ENCODE measurements around the gene PLXNA4. TPM values are rescaled to one million over a fixed set of nuclear protein-coding genes. Genes with fewer than 3 reads are reported as not detected.

The PLXNA4 gene
- total RNA-seq, 1 experiment from 2014 or later: not detected

DNA sequence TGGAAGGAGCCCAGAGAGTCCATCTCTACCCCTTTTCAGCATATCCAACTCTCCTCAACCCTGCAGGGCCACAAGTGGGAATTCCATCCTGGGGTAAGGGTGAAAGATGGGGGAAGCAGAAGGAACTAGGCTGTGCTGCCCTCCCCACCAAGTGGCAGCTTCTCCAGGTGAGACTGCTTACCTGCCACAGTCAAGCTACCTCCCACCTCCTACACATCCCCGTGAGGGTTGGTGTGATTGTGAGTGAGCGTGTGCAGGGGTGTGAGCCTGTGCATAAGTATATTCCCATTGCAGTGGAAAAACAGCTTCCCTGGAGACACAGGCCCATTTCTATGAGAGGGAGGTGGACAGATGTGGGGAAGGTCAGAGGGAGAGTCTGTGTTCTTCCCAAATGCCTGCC is 376.6 kb downstream of the PLXNA4 start:
- no peak for ATAC-seq
- Histone ChIP-seq H4K20me1 (ENCODE audit: insufficient read depth) (no peaks in the 10 kb centered on the region), H3K36me3 (ENCODE audit: control insufficient read depth in 1 of 2, insufficient read depth in 2 of 2, low read length in 2 of 2) (no peaks in the 10 kb centered on the region), H3K4me3 (replicated peaks in 1 of 2; ENCODE audit: low read depth in 1 of 2, low read length in 2 of 2) (no peak overlapping the region), H3K9me2 (ENCODE audit: insufficient read depth) (no peaks in the 10 kb centered on the region), H3K27ac (ENCODE audit: low read depth, low read length) (no peak overlapping the region), H3K4me2 (ENCODE audit: low read length) (no peak overlapping the region), H3K9me3 (ENCODE audit: control insufficient read depth in 1 of 2, insufficient read depth in 1 of 2, low read depth in 1 of 2, low read length in 2 of 2) (no peaks in the 10 kb centered on the region), H3K79me2 (ENCODE audit: insufficient read depth, low read length) (no peaks in the 10 kb centered on the region), H3K4me1 (ENCODE audit: control insufficient read depth in 1 of 2, insufficient read depth in 2 of 2, low read length in 2 of 2) (no peaks in the 10 kb centered on the region), H2AFZ (ENCODE audit: low read depth, low read length, poor library complexity, severe bottlenecking) (no peak overlapping the region), H3K27me3 (ENCODE audit: insufficient read depth, low read length) (peaks cover 10% of the 10 kb centered on the region), H3K9ac (ENCODE audit: low read length) (no peak overlapping the region)
- TF ChIP-seq RAD21 (IDR thresholded peaks at IDR 0.05; ENCODE audit: low read depth) (no peak), EZH2phosphoT487 (IDR thresholded peaks at IDR 0.05; ENCODE audit: borderline replicate concordance) (no peak), YY1 (IDR thresholded peaks at IDR 0.05; ENCODE audit: extremely low read depth, insufficient replicate concordance, low read depth, low read length) (no peak), SRF (IDR thresholded peaks at IDR 0.05; ENCODE audit: low read depth) (no peak), SP1 (IDR thresholded peaks at IDR 0.05; ENCODE audit: low read depth) (no peak), SIN3A (IDR thresholded peaks at IDR 0.05; ENCODE audit: low read depth) (no peak)
- TF ChIP-seq, protein P1, sequence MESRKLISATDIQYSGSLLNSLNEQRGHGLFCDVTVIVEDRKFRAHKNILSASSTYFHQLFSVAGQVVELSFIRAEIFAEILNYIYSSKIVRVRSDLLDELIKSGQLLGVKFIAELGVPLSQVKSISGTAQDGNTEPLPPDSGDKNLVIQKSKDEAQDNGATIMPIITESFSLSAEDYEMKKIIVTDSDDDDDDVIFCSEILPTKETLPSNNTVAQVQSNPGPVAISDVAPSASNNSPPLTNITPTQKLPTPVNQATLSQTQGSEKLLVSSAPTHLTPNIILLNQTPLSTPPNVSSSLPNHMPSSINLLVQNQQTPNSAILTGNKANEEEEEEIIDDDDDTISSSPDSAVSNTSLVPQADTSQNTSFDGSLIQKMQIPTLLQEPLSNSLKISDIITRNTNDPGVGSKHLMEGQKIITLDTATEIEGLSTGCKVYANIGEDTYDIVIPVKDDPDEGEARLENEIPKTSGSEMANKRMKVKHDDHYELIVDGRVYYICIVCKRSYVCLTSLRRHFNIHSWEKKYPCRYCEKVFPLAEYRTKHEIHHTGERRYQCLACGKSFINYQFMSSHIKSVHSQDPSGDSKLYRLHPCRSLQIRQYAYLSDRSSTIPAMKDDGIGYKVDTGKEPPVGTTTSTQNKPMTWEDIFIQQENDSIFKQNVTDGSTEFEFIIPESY (IDR thresholded peaks at IDR 0.05; ENCODE audit: extremely low read depth, insufficient replicate concordance, low read length): no peak
- TF ChIP-seq, protein P2, sequence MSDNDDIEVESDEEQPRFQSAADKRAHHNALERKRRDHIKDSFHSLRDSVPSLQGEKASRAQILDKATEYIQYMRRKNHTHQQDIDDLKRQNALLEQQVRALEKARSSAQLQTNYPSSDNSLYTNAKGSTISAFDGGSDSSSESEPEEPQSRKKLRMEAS (IDR thresholded peaks at IDR 0.05): no peak
- TF ChIP-seq, protein P3, sequence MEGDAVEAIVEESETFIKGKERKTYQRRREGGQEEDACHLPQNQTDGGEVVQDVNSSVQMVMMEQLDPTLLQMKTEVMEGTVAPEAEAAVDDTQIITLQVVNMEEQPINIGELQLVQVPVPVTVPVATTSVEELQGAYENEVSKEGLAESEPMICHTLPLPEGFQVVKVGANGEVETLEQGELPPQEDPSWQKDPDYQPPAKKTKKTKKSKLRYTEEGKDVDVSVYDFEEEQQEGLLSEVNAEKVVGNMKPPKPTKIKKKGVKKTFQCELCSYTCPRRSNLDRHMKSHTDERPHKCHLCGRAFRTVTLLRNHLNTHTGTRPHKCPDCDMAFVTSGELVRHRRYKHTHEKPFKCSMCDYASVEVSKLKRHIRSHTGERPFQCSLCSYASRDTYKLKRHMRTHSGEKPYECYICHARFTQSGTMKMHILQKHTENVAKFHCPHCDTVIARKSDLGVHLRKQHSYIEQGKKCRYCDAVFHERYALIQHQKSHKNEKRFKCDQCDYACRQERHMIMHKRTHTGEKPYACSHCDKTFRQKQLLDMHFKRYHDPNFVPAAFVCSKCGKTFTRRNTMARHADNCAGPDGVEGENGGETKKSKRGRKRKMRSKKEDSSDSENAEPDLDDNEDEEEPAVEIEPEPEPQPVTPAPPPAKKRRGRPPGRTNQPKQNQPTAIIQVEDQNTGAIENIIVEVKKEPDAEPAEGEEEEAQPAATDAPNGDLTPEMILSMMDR (IDR thresholded peaks at IDR 0.05 in 2 of 3, conservative IDR thresholded peaks at IDR 0.05 in 1 of 3; ENCODE audit: borderline replicate concordance in 1 of 3, insufficient read depth in 1 of 3, low read depth in 2 of 3, low read length in 2 of 3): no peak
- no peak for DNase-seq (ENCODE audit: low read depth, low spot score)
- no TSS peak for BruUV-seq (replicated peaks)
- CTCF ChIA-PET: no interaction called here
- intact Hi-C loops (cut with micrococcal nuclease): no loop called here
- POLR2A ChIA-PET: no interaction called here
- RAD21 ChIA-PET (ENCODE audit: low non-redundant PET in 1 of 2, low total read pairs in 2 of 2, uncharacterized antibody in 2 of 2, unreplicated experiment in 2 of 2): no interaction called here
